A549 (cell line): ENCODE results near the gene PDE1C.

ENCODE experiments used
- HDAC2 ChIP-seq: fragments of 200-600 bp; sonication (generic); IDR thresholded peaks from 2 replicates; pipeline ENCODE4 v1.6.1; 2016
- MYC ChIP-seq: IDR thresholded peaks from 2 replicates; pipeline ENCODE4 v1.6.1; 2012; ENCODE audit warnings: mild to moderate bottlenecking, inconsistent platforms, low read length, improper control_type of control experiment, borderline replicate concordance
- POLR2A ChIP-seq: IDR thresholded peaks from 2 replicates; pipeline ENCODE4 v1.6.1; 2012; ENCODE audit warnings: mild to moderate bottlenecking, low read length
- TF ChIP-seq, protein P1 (sequence below): fragments of >200 bp; sonication (Bioruptor Twin); formaldehyde crosslinking; IDR thresholded peaks from 3 replicates; pipeline ENCODE4 v1.5.1; 2016
- TF ChIP-seq, protein P2 (sequence below): IDR thresholded peaks from 2 replicates; pipeline ENCODE4 v1.6.1; 2012

DNA sequence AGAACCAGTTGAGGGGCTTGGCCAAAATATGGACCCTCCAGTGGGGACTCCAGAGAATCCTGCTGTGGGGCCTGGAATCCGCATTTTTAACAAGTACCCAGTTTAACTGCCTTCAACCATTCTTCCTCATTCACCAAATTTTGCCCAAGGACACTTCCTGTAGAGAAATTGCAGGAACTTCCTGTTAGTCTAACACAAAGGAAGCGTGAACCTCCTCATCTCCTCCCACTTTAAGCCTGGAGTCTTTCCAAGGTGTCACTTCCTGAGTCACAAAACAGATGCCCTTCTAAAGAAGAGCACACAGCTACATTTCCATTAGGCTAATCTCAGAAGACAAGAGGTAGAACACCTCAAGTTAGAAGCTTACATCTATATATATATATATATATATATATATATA lies 194.8 kb downstream of the PDE1C start:
- TF ChIP-seq, protein P1, sequence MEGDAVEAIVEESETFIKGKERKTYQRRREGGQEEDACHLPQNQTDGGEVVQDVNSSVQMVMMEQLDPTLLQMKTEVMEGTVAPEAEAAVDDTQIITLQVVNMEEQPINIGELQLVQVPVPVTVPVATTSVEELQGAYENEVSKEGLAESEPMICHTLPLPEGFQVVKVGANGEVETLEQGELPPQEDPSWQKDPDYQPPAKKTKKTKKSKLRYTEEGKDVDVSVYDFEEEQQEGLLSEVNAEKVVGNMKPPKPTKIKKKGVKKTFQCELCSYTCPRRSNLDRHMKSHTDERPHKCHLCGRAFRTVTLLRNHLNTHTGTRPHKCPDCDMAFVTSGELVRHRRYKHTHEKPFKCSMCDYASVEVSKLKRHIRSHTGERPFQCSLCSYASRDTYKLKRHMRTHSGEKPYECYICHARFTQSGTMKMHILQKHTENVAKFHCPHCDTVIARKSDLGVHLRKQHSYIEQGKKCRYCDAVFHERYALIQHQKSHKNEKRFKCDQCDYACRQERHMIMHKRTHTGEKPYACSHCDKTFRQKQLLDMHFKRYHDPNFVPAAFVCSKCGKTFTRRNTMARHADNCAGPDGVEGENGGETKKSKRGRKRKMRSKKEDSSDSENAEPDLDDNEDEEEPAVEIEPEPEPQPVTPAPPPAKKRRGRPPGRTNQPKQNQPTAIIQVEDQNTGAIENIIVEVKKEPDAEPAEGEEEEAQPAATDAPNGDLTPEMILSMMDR: no peak
- no peak for TF ChIP-seq POLR2A
- no peak for TF ChIP-seq MYC
- TF ChIP-seq HDAC2: no peak
- TF ChIP-seq, protein P2, sequence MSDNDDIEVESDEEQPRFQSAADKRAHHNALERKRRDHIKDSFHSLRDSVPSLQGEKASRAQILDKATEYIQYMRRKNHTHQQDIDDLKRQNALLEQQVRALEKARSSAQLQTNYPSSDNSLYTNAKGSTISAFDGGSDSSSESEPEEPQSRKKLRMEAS: no peak
